Activated naive CD4-positive, alpha-beta T cell treated with anti-CD3 and anti-CD28 coated beads, Interleukin-2, amount 10 ng/mL, durations not matched to agents 7 days and 5 days (primary cell): Measurements from ENCODE around the gene L3MBTL2.
"Not testable (repeated sequence)": the region's sequence is repeated elsewhere in the genome, so short reads cannot be mapped to it uniquely, and the experiment has no call there.

ENCODE experiments used
- CTCF ChIA-PET: fragments of 350-600 bp; sonication (Branson Sonifier 250); formaldehyde crosslinking; loops from one replicate; lab custom pipeline; 2021; ENCODE audit warnings: antibody characterized with exemption; lab: Charles Lee
- DNase-seq: peaks from one replicate; pipeline ENCODE4 v3.0.0-alpha.2; 2020
- H3K27ac Mint-ChIP-seq: one replicate; pipeline ENCODE4 v1.8.0; 2021; ENCODE audit warnings: mild to moderate bottlenecking, moderate library complexity, mixed read lengths
- H3K27me3 Mint-ChIP-seq: one replicate; pipeline ENCODE4 v1.8.0; 2021; ENCODE audit warnings: mild to moderate bottlenecking, mixed read lengths
- H3K36me3 Mint-ChIP-seq: one replicate; pipeline ENCODE4 v1.8.0; 2021; ENCODE audit warnings: mixed read lengths
- H3K4me1 Mint-ChIP-seq: one replicate; pipeline ENCODE4 v1.8.0; 2021; ENCODE audit warnings: mixed read lengths
- H3K4me3 Mint-ChIP-seq: one replicate; pipeline ENCODE4 v1.8.0; 2021; ENCODE audit warnings: mild to moderate bottlenecking, moderate library complexity, mixed read lengths
- H3K9me3 Mint-ChIP-seq: one replicate; pipeline ENCODE4 v1.8.0; 2021; ENCODE audit warnings: mixed read lengths

Gene L3MBTL2

GRCh38 chr22:41241133-41241676 lies 36.1 kb downstream of the L3MBTL2 start:
- H3K4me3 Mint-ChIP-seq = no peak overlapping the region
- H3K9me3 Mint-ChIP-seq = no peaks in the 10 kb centered on the region
- CTCF ChIA-PET = interaction anchor here (0.9 kb wide), 1 partner anchor 318 kb away, joined by 3 read pairs; no protein-coding TSS in a partner anchor
- peaks cover 9% of the 10 kb centered on the region for H3K36me3 Mint-ChIP-seq
- peaks cover 6% of the 10 kb centered on the region for H3K4me1 Mint-ChIP-seq
- no peak for DNase-seq
- peak overlapping the region; percentile 33 for H3K27ac Mint-ChIP-seq
- peaks cover 13% of the 10 kb centered on the region for H3K27me3 Mint-ChIP-seq

DNA sequence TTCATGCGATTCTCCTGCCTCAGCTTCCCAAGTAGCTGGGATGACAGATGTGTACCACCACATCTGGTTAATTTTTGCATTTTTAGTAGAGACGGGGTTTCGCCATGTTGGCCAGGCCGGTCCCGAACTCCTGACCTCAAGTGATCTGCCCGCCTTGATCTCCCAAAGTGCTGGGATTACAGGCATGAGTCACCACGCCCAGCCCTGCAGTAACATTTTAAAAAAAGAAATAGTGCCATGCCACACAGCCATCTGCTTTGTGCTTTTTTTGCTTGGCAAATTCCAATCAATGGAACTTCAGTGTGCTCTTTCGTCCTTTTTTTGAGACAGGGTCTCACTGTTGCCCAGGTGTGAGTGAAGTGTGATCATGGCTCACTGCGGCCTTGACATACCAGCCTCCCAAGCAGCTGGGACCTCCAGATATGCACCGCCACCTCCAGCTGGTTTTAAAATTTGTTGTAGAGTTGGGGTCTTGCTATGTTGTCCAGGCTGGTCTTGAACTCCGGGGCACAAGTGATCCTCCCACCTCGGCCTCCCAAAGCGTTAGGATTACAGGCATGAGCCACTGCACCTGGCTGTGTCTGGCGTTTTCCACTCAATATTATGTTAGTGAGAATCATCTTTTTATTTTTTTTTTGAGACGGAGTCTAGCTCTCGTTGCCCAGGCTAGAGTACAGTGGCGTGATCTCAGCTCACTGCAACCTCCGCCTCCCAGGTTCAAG lies 37.4 kb downstream of the L3MBTL2 start:
- peaks cover 3% of the 10 kb centered on the region for H3K4me1 Mint-ChIP-seq
- peaks cover 14% of the 10 kb centered on the region for H3K36me3 Mint-ChIP-seq
- CTCF ChIA-PET = no interaction called here
- no peak for DNase-seq
- H3K4me3 Mint-ChIP-seq = no peak overlapping the region
- peaks cover 5% of the 10 kb centered on the region for H3K27me3 Mint-ChIP-seq
- H3K9me3 Mint-ChIP-seq = no peaks in the 10 kb centered on the region
- no peak overlapping the region for H3K27ac Mint-ChIP-seq

GRCh38 chr22:41243361-41243760 lies 38.2 kb downstream of the L3MBTL2 start:
- Mint-ChIP-seq H3K27ac (no peak overlapping the region), H3K9me3 (no peaks in the 10 kb centered on the region), H3K4me1 (peaks cover 3% of the 10 kb centered on the region), H3K4me3 (no peak overlapping the region), H3K27me3 (peaks cover 5% of the 10 kb centered on the region), H3K36me3 (peaks cover 17% of the 10 kb centered on the region)
- CTCF ChIA-PET = no interaction called here
- no peak for DNase-seq

- H3K27me3 Mint-ChIP-seq = no peaks in the 10 kb centered on the region
- no peaks in the 10 kb centered on the region for H3K4me1 Mint-ChIP-seq
- DNase-seq = no peak
- no peak overlapping the region for H3K27ac Mint-ChIP-seq
- peaks cover 28% of the 10 kb centered on the region for H3K36me3 Mint-ChIP-seq
- CTCF ChIA-PET = interaction anchor here (0.9 kb wide), 1 partner anchor 70 kb away, joined by 3 read pairs; no protein-coding TSS in a partner anchor
- no peaks in the 10 kb centered on the region for H3K9me3 Mint-ChIP-seq
- H3K4me3 Mint-ChIP-seq = no peak overlapping the region
Measured at GRCh38 chr22:41245917-41246499, 40.9 kb downstream of the L3MBTL2 start.

- no peak overlapping the region for H3K27ac Mint-ChIP-seq
- peaks cover 34% of the 10 kb centered on the region for H3K36me3 Mint-ChIP-seq
- no peaks in the 10 kb centered on the region for H3K9me3 Mint-ChIP-seq
- DNase-seq = no peak
- no peak overlapping the region for H3K4me3 Mint-ChIP-seq
- CTCF ChIA-PET = no interaction called here
- no peaks in the 10 kb centered on the region for H3K4me1 Mint-ChIP-seq
- no peaks in the 10 kb centered on the region for H3K27me3 Mint-ChIP-seq
Measured at GRCh38 chr22:41247703-41248102, 42.6 kb downstream of the L3MBTL2 start.

DNA sequence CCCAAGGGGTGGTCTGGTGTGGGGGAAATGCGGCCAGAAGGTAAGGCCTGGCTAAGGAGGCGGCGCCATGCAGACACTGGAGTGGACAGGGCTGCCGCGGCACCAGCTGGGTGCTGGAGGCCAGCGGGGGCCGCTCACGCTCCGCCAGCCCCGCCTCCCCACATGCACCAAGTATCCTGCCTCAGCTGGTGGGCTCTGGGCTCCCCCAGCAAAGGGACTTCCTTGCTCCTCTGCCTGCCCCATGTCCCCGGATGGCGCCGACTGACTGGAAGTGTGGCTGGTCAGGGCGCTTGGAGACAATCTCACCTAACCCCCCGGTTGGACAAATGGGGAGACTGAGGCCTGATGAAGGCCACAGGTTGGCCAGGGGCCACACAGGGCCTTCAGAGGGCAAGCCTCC lies 43.2 kb downstream of the L3MBTL2 start:
- CTCF ChIA-PET = no interaction called here
- Mint-ChIP-seq H3K27me3 (no peaks in the 10 kb centered on the region), H3K27ac (no peak overlapping the region), H3K4me1 (no peaks in the 10 kb centered on the region), H3K9me3 (no peaks in the 10 kb centered on the region), H3K36me3 (peaks cover 38% of the 10 kb centered on the region), H3K4me3 (no peak overlapping the region)
- no peak for DNase-seq

DNA sequence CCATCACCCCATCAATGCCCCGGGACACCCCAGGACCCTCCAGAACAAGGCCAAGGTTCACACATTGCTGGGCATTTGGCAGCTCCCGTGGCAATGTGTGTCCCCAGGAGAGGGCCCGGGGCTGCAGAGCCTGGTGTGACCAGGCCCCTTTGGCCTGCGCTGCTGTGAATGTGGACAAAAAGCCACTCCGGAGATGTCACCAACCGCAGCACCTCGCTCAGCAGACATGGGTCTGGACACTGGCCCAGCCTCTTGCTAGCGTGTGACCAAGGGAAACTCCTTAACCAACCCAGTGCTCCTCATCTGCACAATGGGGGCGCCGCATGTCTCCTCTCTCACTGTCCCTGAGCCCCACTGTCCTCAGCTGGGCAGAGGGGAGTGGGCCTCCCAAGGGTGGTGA lies 43.6 kb downstream of the L3MBTL2 start:
- H3K27ac Mint-ChIP-seq = no peak overlapping the region
- peaks cover 38% of the 10 kb centered on the region for H3K36me3 Mint-ChIP-seq
- DNase-seq = no peak
- H3K4me1 Mint-ChIP-seq = no peaks in the 10 kb centered on the region
- no peaks in the 10 kb centered on the region for H3K9me3 Mint-ChIP-seq
- CTCF ChIA-PET = no interaction called here
- no peak overlapping the region for H3K4me3 Mint-ChIP-seq
- H3K27me3 Mint-ChIP-seq = no peaks in the 10 kb centered on the region

GRCh38 chr22:41249442-41249841 lies 44.3 kb downstream of the L3MBTL2 start:
- Mint-ChIP-seq H3K27me3 (no peaks in the 10 kb centered on the region), H3K4me3 (no peak overlapping the region), H3K4me1 (no peaks in the 10 kb centered on the region), H3K27ac (no peak overlapping the region), H3K9me3 (no peaks in the 10 kb centered on the region), H3K36me3 (peaks cover 43% of the 10 kb centered on the region)
- CTCF ChIA-PET = no interaction called here
- no peak for DNase-seq

GRCh38 chr22:41250127-41250526 lies 45.0 kb downstream of the L3MBTL2 start:
- Mint-ChIP-seq H3K27ac (peak overlapping the region; percentile 45), H3K36me3 (peaks cover 43% of the 10 kb centered on the region), H3K9me3 (no peaks in the 10 kb centered on the region), H3K4me3 (no peak overlapping the region), H3K4me1 (no peaks in the 10 kb centered on the region), H3K27me3 (no peaks in the 10 kb centered on the region)
- CTCF ChIA-PET = no interaction called here
- no peak for DNase-seq

DNA sequence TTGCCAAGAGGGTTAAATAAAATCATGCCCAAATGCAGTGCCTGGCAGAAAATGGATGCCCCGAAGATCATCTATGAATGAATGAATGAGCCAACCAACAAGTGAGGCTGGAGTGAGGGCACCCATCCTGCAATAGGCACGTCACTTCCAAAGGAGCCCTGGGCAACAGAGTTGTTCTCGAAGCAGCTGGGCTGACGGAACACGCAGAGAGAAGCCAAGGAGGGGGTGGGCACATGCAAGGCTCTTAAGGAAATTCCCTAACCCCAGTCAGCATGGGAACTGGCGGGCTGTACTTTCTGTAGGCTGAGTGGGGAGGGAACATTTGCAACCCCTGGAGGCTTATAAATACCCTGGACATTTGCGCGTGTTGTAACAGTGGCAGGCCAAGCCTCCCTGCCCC lies 47.3 kb downstream of the L3MBTL2 start:
- H3K27me3 Mint-ChIP-seq = no peaks in the 10 kb centered on the region
- DNase-seq = no peak
- H3K4me1 Mint-ChIP-seq = no peaks in the 10 kb centered on the region
- no peak overlapping the region for H3K4me3 Mint-ChIP-seq
- no peaks in the 10 kb centered on the region for H3K9me3 Mint-ChIP-seq
- H3K36me3 Mint-ChIP-seq = peaks cover 47% of the 10 kb centered on the region
- CTCF ChIA-PET = no interaction called here
- no peak overlapping the region for H3K27ac Mint-ChIP-seq

- no peaks in the 10 kb centered on the region for H3K9me3 Mint-ChIP-seq
- peaks cover 49% of the 10 kb centered on the region for H3K36me3 Mint-ChIP-seq
- no peaks in the 10 kb centered on the region for H3K27me3 Mint-ChIP-seq
- H3K27ac Mint-ChIP-seq = no peak overlapping the region
- H3K4me3 Mint-ChIP-seq = no peak overlapping the region
- CTCF ChIA-PET = no interaction called here
- no peak for DNase-seq
- H3K4me1 Mint-ChIP-seq = no peaks in the 10 kb centered on the region
Measured at GRCh38 chr22:41254230-41254629, 49.1 kb downstream of the L3MBTL2 start.

- no peaks in the 10 kb centered on the region for H3K9me3 Mint-ChIP-seq
- H3K27ac Mint-ChIP-seq = peak overlapping the region; percentile 17
- H3K4me1 Mint-ChIP-seq = no peaks in the 10 kb centered on the region
- no peaks in the 10 kb centered on the region for H3K27me3 Mint-ChIP-seq
- CTCF ChIA-PET = no interaction called here
- H3K4me3 Mint-ChIP-seq = no peak overlapping the region
- no peak for DNase-seq
- peaks cover 40% of the 10 kb centered on the region for H3K36me3 Mint-ChIP-seq
Measured at GRCh38 chr22:41256254-41257253, 51.4 kb downstream of the L3MBTL2 start.

- CTCF ChIA-PET = no interaction called here
- Mint-ChIP-seq H3K4me3 (no peak overlapping the region), H3K4me1 (no peaks in the 10 kb centered on the region), H3K27me3 (no peaks in the 10 kb centered on the region), H3K27ac (peak overlapping the region; percentile 37), H3K9me3 (no peaks in the 10 kb centered on the region), H3K36me3 (peaks cover 38% of the 10 kb centered on the region)
- no peak for DNase-seq
Measured at GRCh38 chr22:41257696-41258095, 52.6 kb downstream of the L3MBTL2 start.

- H3K27ac Mint-ChIP-seq, CTCF ChIA-PET, H3K4me3 Mint-ChIP-seq, H3K4me1 Mint-ChIP-seq, H3K9me3 Mint-ChIP-seq, H3K27me3 Mint-ChIP-seq, DNase-seq: not testable (repeated sequence)
- H3K36me3 Mint-ChIP-seq = peaks cover 37% of the 10 kb centered on the region
Measured at GRCh38 chr22:41259756-41260155, 54.6 kb downstream of the L3MBTL2 start.
